CD1c-positive myeloid dendritic cell (primary cell): Measurements from ENCODE around the gene CEP70.
"Not testable (repeated sequence)": the region's sequence is repeated elsewhere in the genome, so short reads cannot be mapped to it uniquely, and the experiment has no call there.

ENCODE experiments used
- DNase-seq: peaks from one replicate; pipeline ENCODE4 v3.0.0-alpha.2; 2016; ENCODE audit errors: extremely low spot score

Gene CEP70

DNA sequence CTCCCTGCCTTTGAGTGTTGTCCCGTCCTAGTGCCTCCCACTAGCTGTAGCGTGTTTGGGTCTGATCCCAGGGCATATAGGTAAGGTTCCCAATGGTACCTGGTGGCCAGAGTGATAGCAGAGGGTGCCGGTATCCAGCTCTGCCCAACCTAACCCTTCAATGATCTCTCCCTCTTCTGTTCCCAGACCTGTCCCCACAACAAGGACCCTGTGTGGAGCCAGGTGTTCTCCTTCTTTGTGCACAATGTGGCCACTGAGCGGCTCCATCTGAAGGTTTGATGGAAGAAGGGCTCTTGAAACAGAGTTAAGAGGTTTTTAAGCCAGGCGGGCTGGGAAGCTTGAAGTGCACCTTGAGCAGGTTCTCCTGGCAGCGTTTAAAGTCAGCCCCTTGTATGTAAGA lies 124.2 kb downstream of the CEP70 start:
- no peak for DNase-seq

DNA sequence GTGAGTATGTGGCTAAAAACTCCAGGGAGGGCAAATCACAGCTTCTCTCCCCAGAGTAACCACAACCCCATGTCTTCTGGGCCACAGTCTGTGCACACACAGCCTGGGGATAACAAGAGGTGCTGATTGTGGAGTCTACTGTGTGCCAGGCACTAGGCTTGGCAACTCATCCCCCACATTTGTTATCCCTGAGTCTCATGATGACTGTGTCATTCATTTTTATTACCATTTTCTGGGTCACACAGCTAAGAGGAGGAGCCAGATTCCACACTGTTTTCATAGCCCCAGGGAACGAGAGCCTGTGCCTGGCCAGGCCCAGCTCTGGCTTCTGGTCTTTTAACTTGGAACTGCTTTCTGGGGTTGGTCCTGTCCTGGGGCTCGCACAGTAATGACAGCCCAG lies 125.2 kb downstream of the CEP70 start:
- DNase-seq, result no peak

DNA sequence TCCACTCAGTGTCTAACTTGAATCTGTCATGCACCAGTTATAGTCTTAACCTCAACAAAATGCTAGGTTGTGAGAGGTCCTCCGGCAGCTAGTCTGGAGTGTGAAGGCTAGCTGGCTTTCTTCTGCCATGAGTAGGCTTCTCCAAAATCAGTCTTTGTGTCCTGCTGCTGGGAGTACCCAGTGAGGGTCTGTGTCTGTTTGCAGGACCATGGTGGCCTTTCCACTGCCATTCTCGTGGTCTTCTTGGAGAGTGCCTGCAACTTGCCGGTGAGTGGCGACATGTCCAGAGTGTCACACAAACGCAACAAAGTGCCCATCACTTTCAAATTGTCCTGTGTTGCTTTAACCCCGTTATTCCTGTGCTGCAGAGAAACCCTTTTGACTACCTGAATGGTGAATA lies 125.6 kb downstream of the CEP70 start:
- DNase-seq, result no peak

DNA sequence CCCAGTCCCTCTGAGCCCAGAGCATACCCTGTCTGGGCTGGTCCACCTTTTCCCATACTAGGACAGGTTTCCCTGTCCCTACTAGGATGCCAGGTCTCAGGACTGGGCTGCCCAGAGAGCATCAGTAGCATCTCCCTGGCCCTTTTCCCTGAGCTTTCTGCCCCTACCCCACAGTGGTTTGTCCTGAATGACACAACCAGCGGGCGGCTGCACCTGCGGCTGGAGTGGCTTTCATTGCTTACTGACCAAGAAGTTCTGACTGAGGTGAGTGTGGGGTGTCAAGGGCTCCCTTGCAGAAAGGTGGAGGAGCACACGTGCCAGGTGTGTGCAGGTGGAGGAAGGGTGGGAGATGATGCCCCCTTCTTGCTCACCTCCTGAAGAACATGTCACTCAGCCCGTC lies 126.1 kb downstream of the CEP70 start:
- no peak for DNase-seq

DNA sequence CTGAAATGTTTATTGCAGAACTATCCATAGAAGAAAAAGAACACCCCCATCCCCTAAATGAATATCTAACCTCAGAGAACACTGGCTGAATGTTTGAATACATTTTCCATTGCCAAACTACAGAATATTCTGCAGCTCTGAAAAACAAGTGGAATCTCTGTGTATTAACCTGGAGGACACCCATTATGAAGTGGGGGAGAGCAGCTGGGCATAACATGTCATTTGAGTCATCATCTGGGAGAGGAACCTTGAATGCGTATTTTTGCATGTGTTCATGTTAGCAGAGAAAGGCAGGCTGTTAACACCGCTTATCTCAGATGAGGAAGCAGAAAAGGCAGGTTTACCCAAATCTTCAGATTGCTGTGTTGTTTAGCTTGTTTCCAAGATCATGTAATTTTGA lies 128.1 kb downstream of the CEP70 start:
- no peak for DNase-seq

DNA sequence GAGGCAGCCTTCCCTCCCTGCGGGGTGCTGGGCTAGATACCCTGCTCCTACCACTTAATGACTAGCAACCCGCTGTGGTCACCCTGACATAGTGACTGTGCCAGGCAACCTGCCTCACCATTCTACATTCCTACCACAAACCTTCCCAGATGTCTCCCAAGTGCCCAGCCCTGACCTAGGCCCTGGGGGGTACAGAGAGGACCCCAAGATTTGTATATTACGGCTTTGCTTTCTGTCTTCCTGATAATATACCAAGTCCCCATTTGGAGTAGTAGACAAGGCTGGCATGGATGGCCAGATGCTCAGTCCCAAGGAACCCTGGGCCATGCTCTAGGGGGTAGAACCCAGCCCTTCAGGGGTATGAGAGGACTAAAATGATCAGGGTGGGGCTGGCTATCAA lies 128.6 kb downstream of the CEP70 start:
- no peak for DNase-seq

DNA sequence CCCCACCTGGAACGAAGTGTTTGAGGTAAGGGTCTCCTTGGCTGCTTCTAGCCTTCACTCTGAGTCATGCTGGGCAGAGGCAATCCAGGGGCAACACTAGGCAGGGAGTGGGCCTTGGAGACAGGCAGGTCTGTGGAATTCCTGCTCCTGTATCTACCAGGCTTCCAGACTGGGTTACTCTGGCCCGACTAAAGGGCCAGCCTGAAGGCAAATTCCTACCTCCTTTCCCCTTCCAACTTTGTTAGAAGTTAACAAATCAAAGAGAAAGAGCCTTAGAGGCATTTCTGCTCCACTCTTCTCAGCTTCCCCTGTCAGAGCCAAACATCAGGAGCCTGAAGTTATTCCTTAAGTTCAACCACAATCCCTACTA lies 129.6 kb downstream of the CEP70 start:
- no peak for DNase-seq

DNA sequence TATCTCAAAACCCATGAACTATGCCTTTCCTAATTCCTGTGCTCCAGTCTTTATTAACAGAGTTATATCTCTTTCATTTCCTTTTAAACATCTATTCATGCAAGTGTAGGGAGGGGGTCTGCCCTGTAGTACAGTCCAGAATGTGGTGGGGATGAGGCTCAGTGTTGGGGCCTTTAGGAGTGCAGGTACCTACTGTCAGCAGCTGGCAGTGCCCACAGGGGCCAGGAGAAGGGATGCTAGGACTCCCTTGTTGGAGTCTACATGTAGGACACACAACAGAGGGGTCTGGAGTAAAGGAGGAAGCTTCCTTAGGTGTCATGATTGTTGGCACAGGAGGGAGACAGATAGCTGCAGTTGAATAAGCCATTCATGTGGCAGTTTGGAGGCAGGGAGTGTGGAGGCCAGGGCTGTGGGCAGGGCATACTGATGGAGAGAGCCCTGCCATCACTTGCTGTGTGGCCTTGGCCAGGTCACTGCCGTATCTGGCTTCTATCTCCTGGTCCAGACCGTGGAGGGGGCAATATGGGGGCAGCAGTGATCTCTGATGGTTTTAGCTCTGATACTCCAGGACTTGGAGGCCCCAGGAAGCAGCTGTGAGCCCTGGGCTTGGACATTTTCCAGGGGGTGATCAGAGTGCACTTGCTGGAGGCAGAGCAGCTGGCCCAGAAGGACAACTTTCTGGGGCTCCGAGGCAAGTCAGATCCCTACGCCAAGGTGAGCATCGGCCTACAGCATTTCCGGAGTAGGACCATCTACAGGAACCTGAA lies 130.2 kb downstream of the CEP70 start:
- no peak for DNase-seq

DNA sequence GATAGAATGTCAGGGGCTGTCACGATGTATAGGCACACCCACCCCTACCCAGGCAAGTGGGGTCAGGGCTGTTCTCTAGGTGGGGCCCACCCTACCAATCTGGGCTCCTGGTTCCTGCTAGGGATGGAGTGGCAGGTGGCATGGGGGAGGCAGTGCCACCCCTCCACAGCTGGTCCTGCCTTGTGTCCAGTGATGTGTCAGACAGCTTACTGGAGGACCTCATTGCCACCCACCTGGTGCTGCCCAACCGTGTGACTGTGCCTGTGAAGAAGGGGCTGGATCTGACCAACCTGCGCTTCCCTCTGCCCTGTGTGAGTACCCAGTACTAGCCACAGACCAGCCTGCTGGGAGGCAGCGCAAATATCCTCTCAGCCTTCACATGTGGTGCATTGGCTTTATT lies 132.2 kb downstream of the CEP70 start:
- no peak for DNase-seq

DNA sequence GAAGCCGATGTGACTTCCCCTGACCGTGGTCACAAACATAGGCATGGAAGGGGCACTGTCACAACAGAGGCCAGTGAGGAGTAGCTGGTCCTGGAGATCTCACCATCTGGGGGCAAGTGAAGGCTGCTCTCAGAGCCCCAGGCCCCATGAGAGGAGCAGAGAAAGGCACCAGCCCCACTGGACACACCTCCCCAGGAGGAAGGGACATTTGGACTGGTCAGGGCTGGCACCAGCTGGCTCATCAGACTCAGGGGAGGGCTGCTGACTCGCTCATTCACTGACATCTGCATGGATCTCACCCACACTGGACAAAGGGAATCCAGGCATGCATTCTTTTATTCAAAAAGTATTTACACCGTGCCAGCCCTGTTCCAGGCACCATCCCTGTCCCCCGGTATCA lies 132.8 kb downstream of the CEP70 start:
- DNase-seq, result no peak

DNA sequence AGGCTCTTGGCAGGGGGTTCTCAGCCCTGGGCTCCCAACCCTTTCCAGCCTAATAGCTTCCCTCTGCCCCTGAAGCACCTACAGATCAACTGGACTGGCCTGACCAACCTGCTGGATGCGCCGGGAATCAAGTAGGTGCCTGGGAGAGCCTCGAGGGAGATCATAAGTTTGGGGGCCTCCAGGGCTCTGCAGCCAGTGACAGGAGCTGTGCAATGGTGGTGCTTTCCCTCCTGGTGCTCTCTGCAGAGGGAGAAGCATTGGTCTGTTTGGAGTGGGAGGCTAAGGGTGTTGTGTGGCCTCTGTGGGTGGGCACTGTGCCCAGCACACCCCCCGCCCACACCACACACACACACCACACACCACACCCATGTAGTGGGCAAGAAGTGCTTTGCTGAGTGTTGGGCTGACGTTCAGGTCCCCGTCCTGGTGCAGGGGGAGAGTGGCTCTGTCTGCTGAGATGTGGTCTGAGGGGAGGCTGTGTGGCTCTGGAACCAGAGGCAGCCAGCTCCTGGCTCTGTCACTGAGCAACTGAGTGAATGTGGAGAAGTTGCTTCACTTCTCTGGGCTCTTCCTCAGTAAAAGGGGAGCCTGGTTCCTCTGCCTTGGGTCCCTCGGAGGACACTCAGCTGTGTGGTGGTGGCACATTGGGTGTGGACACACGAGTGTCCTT lies 133.4 kb downstream of the CEP70 start:
- DNase-seq, result no peak

DNA sequence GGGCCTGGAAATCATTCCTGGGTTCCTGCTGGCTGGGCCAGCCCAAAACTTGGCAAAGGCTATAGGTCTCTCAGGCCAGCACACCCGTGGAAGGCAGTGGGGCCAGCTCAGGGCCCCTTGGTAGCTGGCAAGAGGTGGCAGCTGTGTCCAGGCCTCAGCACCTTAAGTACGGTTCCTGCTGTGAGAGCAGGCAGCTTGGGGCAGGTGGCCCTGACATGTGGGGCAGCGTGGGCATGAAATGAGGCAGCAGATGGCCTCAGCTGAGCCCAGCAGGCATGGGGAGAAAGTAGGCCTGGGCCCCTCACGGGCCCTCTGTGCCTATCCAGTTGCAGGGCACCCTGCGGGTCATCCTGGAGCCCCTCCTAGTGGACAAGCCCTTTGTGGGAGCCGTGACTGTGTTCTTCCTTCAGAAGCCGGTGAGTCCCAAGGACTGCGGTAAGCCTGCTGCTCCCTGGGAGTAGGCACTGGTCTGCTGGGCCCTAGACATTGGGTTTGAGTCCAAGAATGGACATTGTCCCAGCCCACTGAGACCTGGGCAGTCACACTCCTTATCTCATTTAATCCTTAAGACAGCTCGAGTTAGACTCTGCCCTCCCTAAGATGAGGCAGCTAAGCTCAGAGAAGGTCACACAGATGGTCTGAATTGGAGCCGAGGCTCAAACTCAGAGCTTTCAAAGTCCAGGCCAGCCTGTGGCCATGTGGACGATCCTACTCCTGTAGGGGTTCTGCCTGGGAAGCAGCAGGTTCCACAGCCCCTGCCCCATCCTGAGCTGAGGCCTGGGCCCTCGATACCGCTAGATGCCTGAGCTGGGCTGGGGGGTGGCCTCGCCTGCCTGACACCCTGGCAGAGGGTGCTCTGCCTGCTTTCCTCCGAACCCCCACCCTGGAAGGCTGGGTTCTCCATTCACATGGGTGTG lies 134.2 kb downstream of the CEP70 start:
- no peak for DNase-seq

DNA sequence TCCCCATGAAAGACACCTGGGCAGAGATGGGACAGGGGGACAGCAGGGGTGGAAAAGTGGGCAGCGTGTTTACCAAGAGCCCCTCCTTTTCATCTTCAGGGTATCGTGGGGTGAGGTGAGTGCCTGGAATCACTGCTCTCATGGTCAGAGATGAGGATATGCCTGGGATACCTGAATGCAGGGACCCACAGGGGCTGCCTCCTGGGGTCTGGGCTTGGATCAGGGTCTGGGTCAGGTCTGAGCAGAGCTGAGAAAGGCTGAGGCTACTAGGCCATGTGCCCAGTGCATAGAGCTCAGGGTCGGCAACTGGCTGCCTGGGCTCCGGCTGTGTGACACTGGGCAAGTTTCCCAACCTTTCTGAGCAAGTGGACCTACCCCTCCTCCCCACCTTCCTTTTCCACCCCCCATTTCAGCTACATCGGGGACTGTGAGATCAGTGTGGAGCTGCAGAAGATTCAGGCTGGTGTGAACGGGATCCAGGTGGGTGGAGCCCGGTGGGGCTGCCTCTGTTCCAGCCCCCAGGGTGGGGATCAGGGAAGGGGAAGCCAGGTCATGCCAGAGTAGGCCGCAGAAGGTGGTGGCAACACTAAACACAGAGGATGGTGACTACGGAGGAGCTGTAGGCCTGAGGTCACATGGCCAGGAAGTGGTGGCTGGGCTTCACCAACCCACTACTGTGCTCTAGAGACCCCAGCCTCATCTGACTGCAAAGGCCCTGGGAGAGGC lies 135.1 kb downstream of the CEP70 start:
- no peak for DNase-seq

DNA sequence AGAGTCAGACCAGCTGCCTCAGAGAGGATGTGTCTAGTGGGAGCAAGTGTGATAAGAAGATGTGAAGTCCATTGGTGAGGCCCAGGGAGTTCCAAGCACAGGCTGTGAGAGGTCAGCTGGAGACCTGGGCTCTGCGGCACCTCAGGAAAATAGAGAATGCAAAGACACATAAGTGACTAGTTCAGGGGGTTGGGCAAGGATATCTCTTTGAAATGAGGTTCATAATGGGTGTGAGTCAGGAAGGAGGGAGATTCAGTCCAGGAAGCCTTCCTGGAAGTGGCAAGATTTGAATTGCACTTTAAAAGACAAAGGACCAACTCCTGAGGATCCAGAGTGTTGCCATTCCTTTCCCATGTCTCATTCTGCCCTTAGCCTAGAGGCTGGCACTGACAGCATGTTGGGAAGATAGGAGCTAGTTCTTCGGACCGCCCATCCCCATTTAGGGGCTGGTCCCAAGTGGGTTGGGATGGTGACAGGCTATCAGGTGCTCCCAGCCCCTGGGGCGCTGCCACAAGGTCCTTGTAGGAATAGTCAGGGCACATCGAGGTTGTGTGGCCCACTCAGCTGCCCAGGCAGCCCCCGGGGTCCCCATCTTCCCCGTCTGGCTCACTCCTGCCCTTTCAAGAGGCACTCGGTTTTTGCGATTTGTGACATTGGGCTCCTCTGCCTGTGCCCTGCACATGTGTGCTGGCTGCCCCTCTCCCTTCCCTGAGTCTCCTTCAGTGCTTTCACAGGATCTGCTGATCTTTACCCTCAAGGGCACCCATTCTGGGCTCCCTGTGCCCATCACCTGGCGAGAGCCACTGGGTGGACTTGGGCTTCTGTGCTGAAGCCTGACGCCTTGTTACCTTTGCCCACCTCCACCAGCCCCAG lies 136.0 kb downstream of the CEP70 start:
- DNase-seq, result no peak

DNA sequence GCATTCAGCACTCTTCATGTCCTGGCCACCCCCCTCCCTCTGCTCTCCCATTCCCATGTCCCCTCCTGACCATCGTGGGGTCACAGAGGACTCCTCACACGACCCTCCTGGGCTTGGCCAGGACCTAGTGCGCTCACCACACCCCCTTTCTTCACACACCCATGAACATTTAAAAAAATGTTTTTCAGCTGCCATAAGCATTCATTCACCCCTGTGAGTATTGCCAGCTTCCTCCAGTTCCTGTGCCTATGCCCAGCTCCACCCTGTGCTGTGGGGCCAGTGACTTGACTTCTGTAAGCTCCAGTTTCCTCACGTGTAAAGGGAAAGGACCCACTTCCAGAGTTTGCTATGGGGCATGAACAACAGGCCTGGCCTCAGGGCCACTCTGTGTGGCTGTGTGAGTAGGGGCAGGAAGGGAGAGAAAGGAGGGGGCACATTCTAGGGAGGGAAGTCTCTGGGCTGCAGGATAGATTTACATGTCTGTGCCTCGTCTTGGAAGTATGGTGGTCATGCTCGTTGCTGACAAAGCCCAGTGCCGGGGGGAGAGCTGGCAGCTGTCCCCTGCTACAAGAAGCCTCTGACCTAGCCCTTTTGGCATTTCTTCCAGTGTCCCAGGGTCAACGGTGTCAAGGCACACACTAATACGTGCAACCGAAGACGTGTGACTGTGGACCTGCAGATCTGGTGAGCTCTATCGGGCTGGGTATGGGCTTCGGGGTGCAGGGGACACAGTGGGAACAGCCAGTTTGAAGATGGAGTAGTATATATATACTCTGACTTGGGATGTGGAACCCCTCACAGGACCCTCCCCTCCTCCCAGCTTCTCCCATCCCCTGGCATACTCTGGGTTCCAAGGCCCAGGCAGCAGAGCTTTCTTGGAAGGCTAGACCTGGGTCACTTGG lies 136.8 kb downstream of the CEP70 start:
- DNase-seq, result no peak

DNA sequence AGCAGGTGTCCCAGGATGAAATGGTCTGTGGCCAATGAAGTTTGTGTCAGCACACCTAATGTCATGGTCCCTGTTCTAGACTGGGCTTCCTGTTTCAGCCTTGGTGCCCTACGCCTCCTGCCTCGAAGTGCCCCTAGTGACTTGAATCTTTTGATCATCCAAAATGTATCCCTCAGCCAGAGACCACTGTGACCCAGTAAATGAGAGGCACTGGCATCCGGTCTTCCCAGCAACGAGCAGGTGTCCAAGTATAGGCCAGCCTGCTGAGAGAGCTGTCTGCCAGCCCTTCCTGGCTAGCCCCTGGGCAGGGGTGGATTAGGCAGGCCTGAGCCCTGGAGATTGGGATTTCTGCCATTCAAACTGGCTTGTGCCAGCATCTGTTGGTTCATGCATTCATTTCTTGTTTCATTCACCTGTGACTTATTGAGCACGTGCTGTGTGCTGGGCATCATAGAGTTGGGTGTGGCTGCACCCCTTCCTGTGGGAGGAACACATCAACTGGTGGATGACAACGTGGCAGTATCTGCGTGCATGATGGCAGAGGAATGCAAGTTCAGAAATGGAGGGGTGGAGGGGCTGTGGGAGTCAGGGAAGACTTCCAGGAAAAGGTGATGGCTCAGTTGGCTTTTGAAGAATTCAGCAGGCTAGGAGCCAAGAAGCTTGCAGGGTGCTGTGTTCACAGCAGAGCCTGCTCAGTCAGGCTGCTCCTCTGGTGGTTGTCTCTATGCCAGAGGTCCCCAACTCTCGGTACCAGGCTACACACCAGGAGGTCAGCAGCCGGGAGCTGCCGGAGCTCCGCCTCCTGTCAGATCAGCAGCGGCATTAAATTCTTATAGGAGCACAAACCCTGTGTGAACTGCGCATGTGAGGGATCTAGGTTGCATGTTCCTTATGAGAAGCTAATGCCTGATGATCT lies 138.0 kb downstream of the CEP70 start:
- DNase-seq, result no peak

DNA sequence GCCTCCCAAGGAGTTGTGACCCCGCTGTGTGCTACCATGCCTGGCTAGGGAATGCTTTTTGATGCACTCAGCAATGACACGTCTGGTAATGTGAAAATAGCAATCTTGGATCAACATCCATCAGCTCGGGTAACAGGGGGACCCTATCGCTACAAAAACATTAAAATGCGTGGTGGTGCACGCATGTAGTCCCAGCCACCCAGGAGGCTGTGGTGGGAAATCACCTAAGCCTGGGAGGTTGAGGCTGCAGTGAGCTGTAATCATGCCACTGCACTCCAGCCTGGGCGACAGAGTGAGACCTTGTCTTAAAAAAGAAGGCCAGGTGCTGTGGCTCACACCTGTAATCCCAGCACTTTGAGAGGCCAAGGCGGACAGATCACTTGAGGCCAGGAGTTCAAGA lies 140.1 kb downstream of the CEP70 start:
- not testable (repeated sequence) for DNase-seq

DNA sequence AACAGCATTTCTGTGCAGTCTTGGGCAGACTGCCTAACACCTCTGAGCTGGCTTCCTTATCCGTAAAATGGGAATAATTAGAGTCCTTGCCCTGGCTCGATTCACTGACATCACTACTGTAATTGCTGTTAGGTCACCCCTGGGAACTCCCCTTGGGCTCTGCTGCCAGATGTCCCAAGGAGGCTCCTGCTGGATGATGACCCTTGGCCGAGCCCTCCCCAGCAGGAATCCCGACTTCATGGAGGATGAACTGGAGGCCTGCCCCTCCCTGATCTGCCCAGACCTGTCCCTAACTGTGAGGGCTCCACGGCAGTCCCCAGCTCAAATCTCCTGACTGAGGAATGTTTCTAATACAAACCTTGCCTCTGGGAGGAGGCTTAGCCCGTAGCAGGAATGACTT lies 141.6 kb downstream of the CEP70 start:
- no peak for DNase-seq
